ENCODE measurements around the gene PRXL2B.
"Not testable (repeated sequence)": the region's sequence is repeated elsewhere in the genome, so short reads cannot be mapped to it uniquely, and the experiment has no call there.

Gene PRXL2B, protein sequence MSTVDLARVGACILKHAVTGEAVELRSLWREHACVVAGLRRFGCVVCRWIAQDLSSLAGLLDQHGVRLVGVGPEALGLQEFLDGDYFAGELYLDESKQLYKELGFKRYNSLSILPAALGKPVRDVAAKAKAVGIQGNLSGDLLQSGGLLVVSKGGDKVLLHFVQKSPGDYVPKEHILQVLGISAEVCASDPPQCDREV

GRCh38 chr1:2586154-2587070 lies at the start of gene PRXL2B:
Gene PRXL2B (plus strand): TSS chr1:2586777. CDS start chr1:2586886, 109 bp downstream.
- peak; percentile 98 for DNase-seq (ENCODE audit: low read depth)

DNA sequence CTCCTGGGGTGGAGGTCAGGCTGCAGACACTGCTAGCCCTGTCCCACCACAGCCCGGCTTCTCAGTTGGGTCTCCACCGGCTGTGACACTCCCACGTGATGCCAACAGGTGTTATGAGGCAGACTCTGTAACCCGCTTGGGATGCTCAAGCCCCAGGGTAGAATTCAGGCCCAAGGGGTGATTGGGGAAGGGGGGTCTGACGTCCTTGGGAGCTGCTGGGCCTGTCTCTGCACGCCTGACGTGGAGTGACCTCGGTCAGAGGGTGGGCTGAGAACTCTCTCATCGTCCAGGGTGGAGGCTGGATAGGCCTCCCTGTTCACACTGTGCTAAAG lies 48.8 kb upstream of the PRXL2B start:
- no peak for DNase-seq (ENCODE audit: low read depth)

DNA sequence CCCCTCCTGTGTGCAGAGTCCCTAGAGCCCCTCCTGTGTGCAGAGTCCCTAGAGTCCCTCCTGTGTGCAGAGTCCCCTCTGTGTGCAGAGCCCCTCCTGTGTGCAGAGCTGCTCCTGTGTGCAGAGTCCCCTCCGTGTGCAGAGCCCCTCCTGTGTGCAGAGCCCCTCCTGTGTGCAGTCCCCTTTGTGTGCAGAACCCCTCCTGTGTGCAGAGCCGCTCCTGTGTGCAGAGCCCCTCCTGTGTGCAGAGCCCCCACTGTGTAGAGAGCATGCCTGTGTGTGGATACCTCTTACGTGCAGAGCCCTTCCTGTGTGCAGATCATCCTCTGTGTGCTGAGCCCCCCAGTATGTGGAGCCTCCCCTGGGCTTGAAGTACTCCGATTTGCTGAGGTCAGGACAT lies 48.2 kb upstream of the PRXL2B start:
- no peak for DNase-seq (ENCODE audit: low read depth)

- DNase-seq (ENCODE audit: low read depth): no peak
Measured at GRCh38 chr1:2538872-2539271, 47.7 kb upstream of the PRXL2B start.

DNA sequence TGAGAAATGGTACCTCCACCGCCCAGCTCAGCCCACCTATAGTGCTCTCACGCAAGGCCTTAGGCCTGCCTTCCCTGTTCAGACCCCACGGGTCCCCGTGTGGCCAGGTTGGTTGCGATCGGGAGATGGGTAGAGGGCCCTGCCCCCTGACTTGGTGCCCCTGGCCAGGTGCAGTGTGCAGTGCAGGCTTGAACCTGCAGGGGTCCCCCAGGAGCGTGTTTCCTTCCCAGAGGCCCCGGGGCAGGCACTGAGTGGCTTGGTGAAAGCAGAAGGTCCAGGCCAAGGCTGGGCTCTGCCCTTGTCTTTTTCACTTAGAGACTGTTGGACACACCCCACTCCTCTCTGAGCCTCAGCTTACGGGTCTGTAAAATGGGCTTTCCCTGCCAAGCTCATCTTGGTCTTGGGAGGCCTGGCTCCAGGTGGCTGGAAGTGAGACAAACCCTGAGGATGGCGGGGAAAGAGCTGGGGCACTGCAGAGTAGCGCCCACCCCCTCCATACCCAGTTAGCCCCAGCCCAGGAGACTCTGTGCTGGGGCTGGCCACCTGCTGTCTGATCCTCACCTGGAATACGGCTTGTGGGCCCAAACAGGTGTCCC lies 47.2 kb upstream of the PRXL2B start:
- no peak for DNase-seq (ENCODE audit: low read depth)

DNA sequence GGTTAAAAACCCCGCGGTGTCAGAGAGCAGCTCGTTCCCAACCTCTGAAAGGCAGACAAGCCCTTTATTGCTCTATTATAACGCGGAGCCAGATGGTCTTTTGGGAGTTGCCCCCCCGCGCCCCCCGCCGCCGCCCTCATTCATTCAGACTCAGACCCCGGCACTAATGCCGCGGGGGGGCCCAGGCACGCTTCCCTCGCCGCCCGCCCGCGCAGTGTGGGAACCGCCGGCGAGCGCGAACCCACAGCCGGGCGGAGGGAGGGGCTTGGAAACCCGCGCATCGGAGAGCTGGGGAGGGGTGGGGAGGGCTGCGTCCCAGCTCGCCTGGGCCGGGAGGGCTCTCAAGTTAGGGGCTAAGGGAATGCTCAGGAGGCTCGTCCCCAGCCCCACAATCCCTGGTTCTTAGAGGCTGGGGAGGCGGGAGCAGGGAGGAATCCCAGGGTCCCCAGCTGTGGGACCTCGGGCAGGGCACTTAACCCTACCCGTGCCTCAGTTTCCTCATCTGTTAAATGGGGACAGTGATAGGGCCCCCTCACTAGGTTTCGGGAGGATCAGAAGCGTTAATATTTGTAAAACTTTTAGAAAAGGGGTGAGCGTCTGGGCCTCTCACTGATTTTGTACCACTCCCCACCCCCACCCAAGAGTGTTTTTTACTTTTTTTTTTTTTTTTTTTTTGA lies 45.6 kb upstream of the PRXL2B start:
- DNase-seq (ENCODE audit: low read depth): no peak

DNA sequence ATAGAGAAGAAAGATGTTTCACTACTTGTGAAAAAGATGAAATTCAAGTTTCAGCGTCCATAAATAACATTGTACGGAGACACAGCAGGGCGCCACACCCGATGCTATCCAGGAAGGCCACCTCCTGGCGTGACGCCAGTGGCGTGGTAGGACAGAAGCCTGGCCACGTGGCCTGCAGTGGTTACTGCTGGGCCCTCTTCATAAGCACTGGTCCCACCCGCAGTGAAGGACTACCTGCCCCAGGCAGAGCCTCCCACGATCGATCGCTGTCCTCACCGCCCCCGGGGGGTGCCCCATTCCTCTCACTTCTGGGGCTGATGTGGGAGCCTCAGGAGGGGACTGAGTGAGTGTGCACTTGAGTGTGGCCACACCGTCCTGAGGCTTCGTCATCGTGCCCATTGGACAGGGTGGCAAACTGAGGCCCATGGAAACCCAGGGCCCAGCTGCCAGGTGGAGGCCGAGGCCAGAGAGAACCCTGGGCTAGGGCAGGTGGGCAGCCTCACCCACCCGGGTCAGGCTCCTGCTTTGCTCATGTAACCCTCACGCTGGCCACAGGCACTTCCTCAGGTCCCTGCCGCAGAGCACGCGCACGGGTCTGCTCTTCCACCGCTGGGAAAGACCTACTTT lies 44.8 kb upstream of the PRXL2B start:
- no peak for DNase-seq (ENCODE audit: low read depth)

DNA sequence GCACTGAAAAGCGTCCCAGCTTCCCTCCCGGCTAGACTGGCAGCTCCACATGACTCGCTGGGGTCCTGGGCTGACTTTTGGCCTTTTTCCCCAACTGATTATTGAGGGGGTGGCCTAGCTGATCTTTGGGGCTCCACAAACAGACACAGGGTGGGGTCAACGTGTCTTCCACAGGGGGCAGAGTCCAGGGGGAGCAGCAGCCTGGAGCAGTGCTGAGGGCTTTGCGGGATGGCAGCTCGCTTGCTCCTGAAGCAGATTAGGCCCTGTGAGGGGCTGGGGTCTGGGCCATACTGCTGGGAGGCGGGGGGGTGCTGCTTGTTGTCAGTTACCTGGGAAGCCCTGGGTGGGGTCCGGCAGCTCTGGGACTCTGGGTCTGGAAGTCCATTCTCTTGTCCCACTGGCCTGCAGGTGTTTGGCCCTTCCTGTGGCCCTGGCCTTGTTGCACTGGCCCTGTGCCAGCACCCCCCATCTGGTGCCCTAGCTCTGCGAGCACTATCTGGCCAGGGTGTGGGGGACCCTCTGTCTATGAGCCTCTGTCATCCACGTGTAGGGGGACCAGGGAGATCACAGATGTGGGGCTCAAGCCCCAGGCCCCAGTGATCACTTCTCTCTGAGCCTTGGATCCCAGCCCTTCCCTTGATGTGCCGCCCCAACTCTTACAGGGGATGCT lies 44.2 kb upstream of the PRXL2B start:
- DNase-seq (ENCODE audit: low read depth): no peak

DNA sequence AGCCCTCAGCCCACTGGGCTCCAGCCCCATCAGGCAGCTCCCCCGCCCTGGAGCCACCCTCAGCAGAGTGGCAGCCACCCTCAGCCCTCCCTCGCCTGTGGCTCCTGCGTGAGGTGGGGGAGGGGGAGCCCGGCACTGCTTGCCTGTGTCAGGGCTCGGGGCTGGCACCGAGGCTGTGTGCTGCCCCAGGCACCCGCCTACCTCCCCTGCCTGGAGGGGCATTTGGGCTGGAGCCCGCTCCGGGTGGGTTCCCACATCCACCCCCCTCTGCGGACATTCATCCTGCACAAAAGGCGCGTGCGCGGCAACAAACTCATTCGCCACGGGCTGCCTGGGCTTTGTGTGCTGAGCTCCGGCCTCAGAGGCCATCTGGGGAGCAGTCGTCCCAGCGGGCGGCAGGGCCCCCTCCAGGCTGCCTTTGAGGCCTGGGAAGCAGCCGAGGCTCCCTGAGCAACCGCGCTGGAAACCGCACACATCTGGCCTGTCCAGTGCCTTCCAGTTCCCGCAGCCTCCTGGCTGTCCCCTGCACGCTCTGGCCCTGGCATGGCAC lies 43.0 kb upstream of the PRXL2B start:
- peak; percentile 19 for DNase-seq (ENCODE audit: low read depth)

- DNase-seq (ENCODE audit: low read depth): no peak
Measured at GRCh38 chr1:2544093-2544874, 42.3 kb upstream of the PRXL2B start.

- no peak for DNase-seq (ENCODE audit: low read depth)
Measured at GRCh38 chr1:2544875-2545640, 41.5 kb upstream of the PRXL2B start.

DNA sequence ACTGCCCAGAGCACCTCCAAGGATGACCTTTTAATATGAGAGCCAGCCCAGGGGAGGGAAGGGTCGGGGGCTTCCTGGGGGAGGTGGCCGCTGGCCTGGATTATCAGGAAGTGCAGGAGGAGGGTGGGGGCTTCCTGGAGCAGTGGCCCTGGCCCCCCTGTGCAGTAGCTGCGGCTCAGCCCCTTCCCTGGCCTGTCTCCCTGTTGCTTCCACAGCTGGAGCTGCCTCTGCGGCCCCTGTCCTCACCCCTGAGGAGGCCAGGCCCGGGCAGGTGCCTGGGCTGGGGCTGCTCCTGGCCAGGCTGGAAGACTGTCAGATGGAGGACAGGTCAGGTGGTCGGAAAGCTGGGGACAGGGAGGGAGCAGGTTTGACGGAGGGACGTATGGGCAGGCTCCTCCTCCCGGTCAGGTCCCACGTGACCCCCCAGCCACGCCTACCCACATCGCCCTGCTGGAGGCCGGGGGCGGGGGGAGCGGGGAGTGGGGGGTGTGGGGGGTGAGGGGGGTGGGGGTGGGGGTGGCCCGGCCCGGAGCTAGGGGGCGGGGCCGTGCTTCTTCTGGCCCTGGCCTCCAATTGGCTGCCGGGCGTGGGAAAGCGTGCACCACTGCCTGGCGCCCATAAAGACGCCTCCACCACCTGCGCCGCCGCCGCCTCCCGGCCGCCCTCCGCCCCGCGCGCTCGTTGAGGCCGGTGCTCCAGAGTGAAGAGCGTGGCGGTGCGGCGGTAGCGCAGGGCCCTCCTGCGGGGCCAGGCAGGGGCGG lies 40.6 kb upstream of the PRXL2B start:
- DNase-seq (ENCODE audit: low read depth): peak; percentile 32

DNA sequence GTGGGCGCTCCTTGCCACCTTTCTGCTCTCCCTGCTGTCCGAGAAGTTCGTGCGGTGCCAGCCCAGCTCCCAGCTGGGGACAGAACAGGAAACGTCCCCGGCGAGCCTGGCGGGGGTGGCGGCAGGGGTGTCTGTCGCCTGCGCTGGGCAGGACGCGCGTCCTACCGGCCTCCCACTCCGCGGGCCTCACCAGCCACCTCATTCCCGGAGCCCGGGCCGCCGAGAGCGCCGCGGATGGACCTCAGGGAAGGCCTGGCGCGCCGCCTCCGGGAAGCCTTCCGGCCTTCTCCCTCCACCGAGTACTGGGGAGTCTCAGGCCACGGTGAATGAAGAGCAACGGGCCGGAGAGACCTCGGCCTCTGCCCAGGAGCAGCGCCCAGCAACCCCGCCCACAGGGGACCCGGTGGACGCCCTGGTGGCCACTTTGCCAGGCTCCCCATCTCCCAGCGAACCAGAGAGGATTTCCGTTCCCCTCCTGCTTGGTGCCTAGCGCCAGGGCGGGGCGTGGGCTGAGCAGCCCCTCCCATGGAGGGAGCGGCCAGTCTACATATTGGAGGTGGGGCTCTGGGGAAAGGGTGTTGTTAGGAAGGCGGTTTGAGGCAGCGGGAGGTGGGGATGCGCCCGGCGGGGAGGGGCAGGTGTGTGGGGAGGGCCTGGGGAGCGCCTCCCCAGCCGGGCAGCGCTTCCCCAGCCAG lies 39.9 kb upstream of the PRXL2B start:
- DNase-seq (ENCODE audit: low read depth): peak; percentile 50

DNA sequence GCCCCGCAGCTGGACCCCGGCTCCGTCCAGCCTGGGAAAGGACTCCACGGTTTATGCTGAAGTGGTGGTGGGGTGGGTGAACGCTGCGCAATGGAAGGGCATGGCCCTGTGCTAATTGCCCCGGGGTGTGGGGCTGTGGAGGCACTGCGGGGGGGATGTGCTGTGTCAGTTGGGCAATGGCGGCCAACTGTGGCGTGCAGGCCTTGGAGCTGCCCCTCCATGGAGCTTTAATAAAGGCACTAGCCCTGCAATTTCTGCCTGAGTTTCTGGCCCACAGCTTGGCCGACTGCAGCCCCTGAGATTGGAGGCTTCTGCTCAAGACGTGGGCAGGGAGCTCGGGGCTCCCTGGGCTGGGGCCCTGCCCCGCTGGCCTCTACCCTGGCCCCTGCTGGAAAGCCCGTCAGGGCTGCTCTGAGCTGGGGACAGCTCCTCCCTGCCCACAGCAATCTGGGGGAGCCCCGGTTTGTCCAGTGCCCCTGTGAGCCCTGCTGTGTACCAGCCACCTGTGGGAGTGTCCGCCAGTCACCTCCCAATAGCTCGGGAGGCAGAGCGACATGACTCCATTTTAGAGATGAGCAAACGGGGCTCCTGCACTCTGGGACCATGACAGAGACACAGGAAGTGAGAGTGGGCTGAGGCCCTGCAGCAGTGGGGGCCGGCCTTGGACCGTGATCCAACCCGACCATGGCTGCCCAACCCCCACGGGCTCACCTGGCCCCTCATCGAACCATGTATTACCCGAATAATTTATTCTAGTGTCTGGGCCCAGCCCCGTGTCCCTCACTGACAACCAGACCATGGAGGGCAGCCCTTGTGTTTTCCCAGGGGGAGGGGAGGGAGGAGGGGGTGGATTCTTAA lies 39.1 kb upstream of the PRXL2B start:
- no peak for DNase-seq (ENCODE audit: low read depth)

DNA sequence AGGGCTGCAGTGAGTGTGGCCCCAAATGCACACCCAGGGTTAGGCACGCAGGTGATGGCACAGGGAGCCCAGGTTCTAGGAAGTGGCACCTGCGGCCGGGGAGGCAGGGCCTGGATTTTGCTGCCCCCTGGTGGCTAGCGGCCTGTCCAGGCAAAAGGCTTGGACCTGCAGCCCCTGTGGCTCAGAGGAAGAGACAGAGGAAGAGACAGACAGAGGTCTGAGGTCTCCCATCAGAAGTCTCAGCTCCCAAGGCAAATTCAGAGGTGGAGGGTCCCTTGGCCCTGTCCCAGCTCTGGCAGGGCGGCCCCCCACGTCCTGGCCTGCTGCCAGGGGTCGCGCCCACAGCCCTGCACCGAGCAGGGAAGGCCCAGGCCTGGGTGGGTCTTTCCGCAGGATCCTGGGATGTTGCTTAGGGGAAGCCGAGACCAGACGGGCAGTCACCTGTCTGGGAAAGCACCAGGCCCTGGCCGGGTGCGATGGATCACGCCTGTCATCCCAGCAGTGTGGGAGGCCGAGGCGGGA lies 38.4 kb upstream of the PRXL2B start:
- DNase-seq (ENCODE audit: low read depth): peak; percentile 47

GRCh38 chr1:2549367-2550029 lies 37.1 kb upstream of the PRXL2B start:
- DNase-seq (ENCODE audit: low read depth): not testable (repeated sequence)
